ENCODE data around the gene SORBS2.

- TF ChIP-seq CTCF (IDR thresholded peaks at IDR 0.05; ENCODE audit: borderline replicate concordance, extremely low read depth, low read length, poor library complexity, severe bottlenecking): no peak
- TF ChIP-seq EZH2 (IDR thresholded peaks at IDR 0.05; ENCODE audit: borderline replicate concordance, low read depth, low read length, severe bottlenecking): no peak
Observed at GRCh38 chr4:185831125-185831815, 19.3 kb upstream of the SORBS2 start.

Data from DND-41 (cell line).